Measurements from ENCODE around the gene ACSL3. TPM values are rescaled to one million over a fixed set of nuclear protein-coding genes. Genes with fewer than 3 reads are reported as not detected.

The ACSL3 gene
- total RNA-seq, 2 experiments from 2014 or later = 64.0 to 66.2 TPM

GRCh38 chr2:222944971-222945740, 84.3 kb downstream of the ACSL3 start:
- Mint-ChIP-seq H3K27me3 (no peaks in the 10 kb centered on the region), H3K36me3 (peaks cover 11% of the 10 kb centered on the region), H3K9me3 (no peaks in the 10 kb centered on the region), H3K4me1 (peaks cover 29% of the 10 kb centered on the region), H3K4me3 (no peak overlapping the region), H3K27ac (no peak overlapping the region)
- no peak for DNase-seq

- Mint-ChIP-seq H3K27ac (no peak overlapping the region), H3K27me3 (peaks cover 2% of the 10 kb centered on the region), H3K4me3 (no peak overlapping the region), H3K4me1 (peaks cover 31% of the 10 kb centered on the region), H3K9me3 (no peaks in the 10 kb centered on the region), H3K36me3 (peaks cover 11% of the 10 kb centered on the region)
- no peak for DNase-seq
Observed at GRCh38 chr2:222945887-222946286, 85.1 kb downstream of the ACSL3 start.

- Mint-ChIP-seq H3K27ac (no peak overlapping the region), H3K9me3 (no peaks in the 10 kb centered on the region), H3K27me3 (peaks cover 4% of the 10 kb centered on the region), H3K4me1 (peaks cover 34% of the 10 kb centered on the region), H3K36me3 (peaks cover 4% of the 10 kb centered on the region), H3K4me3 (no peak overlapping the region)
- no peak for DNase-seq
Observed at GRCh38 chr2:222946700-222947287, 86.0 kb downstream of the ACSL3 start.

GRCh38 chr2:222949073-222949472, 88.2 kb downstream of the ACSL3 start:
- H3K27me3 Mint-ChIP-seq = peaks cover 4% of the 10 kb centered on the region

GRCh38 chr2:222949690-222950323, 89.0 kb downstream of the ACSL3 start:
- H3K36me3 Mint-ChIP-seq = no peaks in the 10 kb centered on the region
- no peak overlapping the region for H3K27ac Mint-ChIP-seq
- peaks cover 14% of the 10 kb centered on the region for H3K4me1 Mint-ChIP-seq
- no peaks in the 10 kb centered on the region for H3K9me3 Mint-ChIP-seq
- no peak overlapping the region for H3K4me3 Mint-ChIP-seq
- H3K27me3 Mint-ChIP-seq = peaks cover 4% of the 10 kb centered on the region
- no peak for DNase-seq

More at GRCh38 chr2:222949073-222949472, 88.2 kb downstream of the ACSL3 start:
- Mint-ChIP-seq H3K4me3 (no peak overlapping the region), H3K4me1 (peaks cover 19% of the 10 kb centered on the region), H3K36me3 (no peaks in the 10 kb centered on the region), H3K9me3 (no peaks in the 10 kb centered on the region), H3K27ac (no peak overlapping the region)
- no peak for DNase-seq

- no peak for DNase-seq
- peaks cover 4% of the 10 kb centered on the region for H3K27me3 Mint-ChIP-seq
- peaks cover 5% of the 10 kb centered on the region for H3K4me1 Mint-ChIP-seq
- no peak overlapping the region for H3K27ac Mint-ChIP-seq
- H3K4me3 Mint-ChIP-seq = no peak overlapping the region
- no peaks in the 10 kb centered on the region for H3K9me3 Mint-ChIP-seq
- no peaks in the 10 kb centered on the region for H3K36me3 Mint-ChIP-seq
Observed at GRCh38 chr2:222950638-222951285, 89.9 kb downstream of the ACSL3 start.

GRCh38 chr2:222952204-222952603, 91.4 kb downstream of the ACSL3 start:
- H3K4me1 Mint-ChIP-seq = peaks cover 4% of the 10 kb centered on the region
- H3K4me3 Mint-ChIP-seq = no peak overlapping the region
- peaks cover 4% of the 10 kb centered on the region for H3K27me3 Mint-ChIP-seq
- no peak overlapping the region for H3K27ac Mint-ChIP-seq
- H3K36me3 Mint-ChIP-seq = no peaks in the 10 kb centered on the region
- no peaks in the 10 kb centered on the region for H3K9me3 Mint-ChIP-seq
- DNase-seq = no peak

- H3K36me3 Mint-ChIP-seq = no peaks in the 10 kb centered on the region
- no peak overlapping the region for H3K27ac Mint-ChIP-seq
- H3K9me3 Mint-ChIP-seq = no peaks in the 10 kb centered on the region
- DNase-seq = no peak
- H3K27me3 Mint-ChIP-seq = peaks cover 4% of the 10 kb centered on the region
- no peak overlapping the region for H3K4me3 Mint-ChIP-seq
- H3K4me1 Mint-ChIP-seq = peaks cover 4% of the 10 kb centered on the region
Observed at GRCh38 chr2:222955008-222955407, 94.2 kb downstream of the ACSL3 start.

GRCh38 chr2:222959358-222959757, 98.5 kb downstream of the ACSL3 start:
- Mint-ChIP-seq H3K9me3 (no peaks in the 10 kb centered on the region), H3K4me1 (peaks cover 2% of the 10 kb centered on the region), H3K27me3 (no peaks in the 10 kb centered on the region), H3K27ac (no peak overlapping the region), H3K4me3 (no peak overlapping the region), H3K36me3 (no peaks in the 10 kb centered on the region)
- no peak for DNase-seq

DNA sequence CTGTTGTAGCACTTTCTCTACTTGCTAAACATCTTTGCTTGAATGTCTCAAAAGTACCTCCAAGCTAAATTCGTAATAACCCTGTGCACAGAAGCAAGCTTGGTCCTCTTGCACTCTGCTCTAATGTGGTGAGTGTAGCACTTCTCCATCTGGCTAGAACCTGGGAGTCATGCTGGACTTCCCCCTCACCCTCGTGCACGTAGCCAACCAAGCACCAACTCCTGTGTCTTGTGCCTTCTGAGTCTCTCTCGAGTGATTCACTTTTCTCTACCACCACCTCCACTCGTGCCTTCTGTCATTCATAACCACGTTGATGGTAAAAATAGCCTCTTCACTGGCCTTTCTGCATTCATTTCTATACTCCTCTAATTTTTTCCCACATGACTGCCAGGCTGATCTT, 99.3 kb downstream of the ACSL3 start:
- DNase-seq = no peak
- H3K27me3 Mint-ChIP-seq = no peaks in the 10 kb centered on the region

DNA sequence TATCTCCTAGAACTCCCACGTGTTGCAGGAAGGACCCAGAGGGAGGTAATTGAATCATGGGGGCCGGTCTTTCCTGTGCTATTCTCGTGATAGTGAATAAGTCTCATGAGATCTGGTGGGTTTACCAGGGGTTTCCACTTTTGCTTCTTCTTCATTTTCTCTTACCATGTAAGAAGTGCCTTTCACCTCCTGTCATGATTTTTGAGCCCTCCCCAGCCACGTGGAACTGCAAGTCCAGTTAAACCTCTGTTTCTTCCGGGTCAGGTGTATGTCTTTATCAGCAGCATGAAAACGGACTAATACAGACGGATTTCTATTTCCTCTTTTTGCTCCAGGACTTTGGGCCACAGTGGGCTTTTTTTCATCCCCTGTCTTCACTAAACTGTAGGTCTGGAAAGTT, 102.8 kb downstream of the ACSL3 start:
- H3K36me3 Mint-ChIP-seq = no peaks in the 10 kb centered on the region
- no peaks in the 10 kb centered on the region for H3K9me3 Mint-ChIP-seq
- no peak overlapping the region for H3K27ac Mint-ChIP-seq
- H3K27me3 Mint-ChIP-seq = no peaks in the 10 kb centered on the region
- peaks cover 2% of the 10 kb centered on the region for H3K4me1 Mint-ChIP-seq
- no peak overlapping the region for H3K4me3 Mint-ChIP-seq
- no peak for DNase-seq

More for the DNA sequence above, 99.3 kb downstream of the ACSL3 start:
- Mint-ChIP-seq H3K36me3 (no peaks in the 10 kb centered on the region), H3K9me3 (no peaks in the 10 kb centered on the region), H3K4me1 (peaks cover 2% of the 10 kb centered on the region), H3K27ac (no peak overlapping the region), H3K4me3 (no peak overlapping the region)

- Mint-ChIP-seq H3K27me3 (no peaks in the 10 kb centered on the region), H3K36me3 (no peaks in the 10 kb centered on the region), H3K4me3 (no peak overlapping the region), H3K9me3 (no peaks in the 10 kb centered on the region), H3K27ac (no peak overlapping the region), H3K4me1 (peaks cover 2% of the 10 kb centered on the region)
- DNase-seq = no peak
Observed at GRCh38 chr2:222964376-222965031, 103.7 kb downstream of the ACSL3 start.

- H3K27ac Mint-ChIP-seq = no peak overlapping the region
- H3K4me1 Mint-ChIP-seq = no peaks in the 10 kb centered on the region
- DNase-seq = no peak
- H3K9me3 Mint-ChIP-seq = no peaks in the 10 kb centered on the region
- H3K4me3 Mint-ChIP-seq = no peak overlapping the region
- H3K36me3 Mint-ChIP-seq = no peaks in the 10 kb centered on the region
- no peaks in the 10 kb centered on the region for H3K27me3 Mint-ChIP-seq
Observed at GRCh38 chr2:222965555-222965954, 104.7 kb downstream of the ACSL3 start.

DNA sequence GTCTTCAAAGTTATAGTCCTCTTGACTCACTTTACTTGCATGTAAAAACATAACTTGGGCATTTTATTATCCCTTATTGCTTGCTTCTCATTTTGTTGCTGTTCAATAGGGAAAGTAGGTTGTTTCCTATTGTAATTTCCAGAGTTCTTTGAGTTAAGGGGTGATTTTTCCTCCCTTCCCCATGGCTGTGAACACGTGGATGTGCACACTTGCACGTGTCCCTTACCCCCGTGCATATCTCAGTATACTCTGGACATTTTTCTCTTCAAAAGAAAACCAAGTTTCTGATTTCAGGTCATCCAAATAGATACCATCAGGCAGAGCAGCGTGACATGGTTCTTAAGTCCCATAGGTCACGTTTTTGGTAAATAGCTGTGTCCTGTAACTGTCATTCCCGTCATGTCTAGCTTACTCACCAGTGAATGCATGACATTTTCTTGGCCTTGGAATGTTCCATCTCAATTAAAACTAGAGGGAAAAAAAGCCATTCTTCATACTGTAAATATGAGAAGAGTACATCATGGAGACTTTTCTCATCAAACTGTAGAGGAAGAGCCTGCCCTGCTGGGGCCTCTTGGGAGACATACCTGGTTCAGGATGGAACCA, 107.8 kb downstream of the ACSL3 start:
- no peak overlapping the region for H3K27ac Mint-ChIP-seq
- DNase-seq = no peak
- H3K4me3 Mint-ChIP-seq = no peak overlapping the region
- H3K4me1 Mint-ChIP-seq = no peaks in the 10 kb centered on the region
- no peaks in the 10 kb centered on the region for H3K9me3 Mint-ChIP-seq
- H3K36me3 Mint-ChIP-seq = no peaks in the 10 kb centered on the region
- H3K27me3 Mint-ChIP-seq = no peaks in the 10 kb centered on the region
